NCI-H460 (cell line): ENCODE data around the gene SLC44A2. TPM values are rescaled to one million over a fixed set of nuclear protein-coding genes. Genes with fewer than 3 reads are reported as not detected.

Experiments used
- total RNA-seq: library from RNA; depleted of rRNA; stranded (reverse); fragments of >200 nt; shearing (Covaris generic); gene quantifications from 2 replicates; pipeline ENCODE4 v1.2.3, GENCODE V29; 2014; rRNA removed

SLC44A2 gene
- total RNA-seq, 1 experiment from 2014 or later = 2.6 TPM

Other genes with a start within 250 kb of the SLC44A2 start
- gene TYK2, start 245.0 kb upstream of the SLC44A2 start, total RNA-seq = 43.4 and 43.9 TPM in 2 replicates
- 116 and 131 TPM in 2 replicates for gene CDC37, start 222.0 kb upstream of the SLC44A2 start, total RNA-seq
- 2.1 and 2.2 TPM in 2 replicates for gene PDE4A, start 205.0 kb upstream of the SLC44A2 start, total RNA-seq
- gene KEAP1, start 122.2 kb upstream of the SLC44A2 start, total RNA-seq = 65.7 and 70.5 TPM in 2 replicates
- 1.0 and 1.6 TPM in 2 replicates for gene S1PR5, start 108.1 kb upstream of the SLC44A2 start, total RNA-seq
- gene ATG4D, start 81.6 kb upstream of the SLC44A2 start, total RNA-seq = 27.4 and 38.9 TPM in 2 replicates
- gene KRI1, start 59.5 kb upstream of the SLC44A2 start, total RNA-seq = 17.3 and 18.7 TPM in 2 replicates
- 3.5 and 4.2 TPM in 2 replicates for gene CDKN2D, start 56.6 kb upstream of the SLC44A2 start, total RNA-seq
- gene AP1M2, start 38.2 kb upstream of the SLC44A2 start, total RNA-seq = 12.3 and 13.5 TPM in 2 replicates
- gene ILF3, start 28.8 kb downstream of the SLC44A2 start, total RNA-seq = 101 and 112 TPM in 2 replicates
- gene QTRT1, start 75.9 kb downstream of the SLC44A2 start, total RNA-seq = 30.0 and 31.2 TPM in 2 replicates
- gene DNM2, start 92.5 kb downstream of the SLC44A2 start, total RNA-seq = 33.8 and 38.8 TPM in 2 replicates
- 14.2 and 17.0 TPM in 2 replicates for gene TMED1, start 210.7 kb downstream of the SLC44A2 start, total RNA-seq
- 0.50 TPM in 1 of 2 replicates, not detected in the other for gene C19orf38, start 222.9 kb downstream of the SLC44A2 start, total RNA-seq
- gene CARM1, start 246.0 kb downstream of the SLC44A2 start, total RNA-seq = 30.0 and 30.6 TPM in 2 replicates